Panc1 (cell line): ENCODE measurements around the gene KMT5B. TPM values are rescaled to one million over a fixed set of nuclear protein-coding genes. Genes with fewer than 3 reads are reported as not detected.

ENCODE experiments used
- ATAC-seq: fragments of 200-7000 bp; cut with Tn5 transposase; 2 replicates; pipeline ENCODE4 v1.9.1; 2020; ENCODE audit warnings: mild to moderate bottlenecking, moderate library complexity
- BruUV-seq: library from RNA; stranded (reverse); fragments of 400-500 nt; replicated peaks from 2 replicates; lab custom pipeline; 2021; lab: Mats Ljungman, UMichigan
- CTCF ChIA-PET: fragments of 300-600 bp; sonication (Branson Sonifier 250); formaldehyde crosslinking; loops from one replicate; lab custom pipeline; 2022; ENCODE audit warnings: antibody characterized with exemption; lab: Charles Lee
- POLR2A ChIA-PET: fragments of 300-600 bp; sonication (Branson Sonifier 250); formaldehyde crosslinking; loops from one replicate; lab custom pipeline; 2022; ENCODE audit warnings: antibody characterized with exemption; lab: Charles Lee
- DNase-seq: peaks from one replicate; pipeline ENCODE4 v3.0.0-alpha.2; 2010; ENCODE audit warnings: low read depth, low spot score
- H3K27ac ChIP-seq: 2 replicates; pipeline ENCODE4 v1.5.1; 2011; ENCODE audit warnings: mild to moderate bottlenecking, low read length, inconsistent platforms
- H3K27me3 ChIP-seq: fragments of 200-500 bp; sonication (Bioruptor generic); 2 replicates; pipeline ENCODE4 v1.6.0; 2014; ENCODE audit warnings: low read length, inconsistent platforms; ENCODE audit not compliant: control insufficient read depth, insufficient read depth
- H3K36me3 ChIP-seq: fragments of 200-500 bp; sonication (Bioruptor generic); 2 replicates; pipeline ENCODE4 v1.5.1; 2014; ENCODE audit warnings: inconsistent platforms, mild to moderate bottlenecking, low read length, moderate library complexity; ENCODE audit not compliant: control insufficient read depth, insufficient read depth
- H3K4me1 ChIP-seq: 2 replicates; pipeline ENCODE4 v1.5.1; 2011; ENCODE audit warnings: inconsistent platforms, mild to moderate bottlenecking, low read length, moderate library complexity; ENCODE audit not compliant: control insufficient read depth, insufficient read depth
- H3K4me3 ChIP-seq, 2 experiments: 2 replicates each; pipeline ENCODE4 v1.5.1; 2011 to 2012; ENCODE audit warnings: low read depth in 2 of 2, low read length in 2 of 2, mild to moderate bottlenecking in 2 of 2, inconsistent platforms in 1 of 2, moderate library complexity in 1 of 2
- H3K9me3 ChIP-seq: fragments of 200-500 bp; sonication (Bioruptor generic); 2 replicates; pipeline ENCODE4 v1.5.1; 2014; ENCODE audit warnings: low read depth, mild to moderate bottlenecking, inconsistent platforms, low read length, moderate library complexity; ENCODE audit not compliant: control insufficient read depth, insufficient read depth
- POLR2AphosphoS5 ChIP-seq: IDR thresholded peaks from 2 replicates; pipeline ENCODE4 v1.6.1; 2012; ENCODE audit warnings: mild to moderate bottlenecking, low read depth, low read length, moderate library complexity
- SIN3A ChIP-seq: IDR thresholded peaks from 2 replicates; pipeline ENCODE4 v1.6.1; 2012; ENCODE audit warnings: low read depth, mild to moderate bottlenecking, low read length, moderate library complexity, borderline replicate concordance; ENCODE audit not compliant: insufficient read depth
- TCF7L2 ChIP-seq: IDR thresholded peaks from 2 replicates; pipeline ENCODE4 v1.6.1; 2011; ENCODE audit warnings: mild to moderate bottlenecking, low read depth, low read length, inconsistent platforms
- in situ Hi-C: cut with HindIII; loops from 2 replicates; pipeline ENCODE4 v1.10.0; 2016; ENCODE audit warnings: low sequenced_read_pairs, low pct_unique_long_range_greater_than_20kb
- intact Hi-C: fragments of 100-400 bp; cut with micrococcal nuclease; formaldehyde crosslinking; loops from one replicate; pipeline ENCODE4 v1.10.0; 2022; ENCODE audit not compliant: unreplicated experiment
- total RNA-seq: library from RNA; stranded (reverse); gene quantifications from one replicate; pipeline ENCODE4 v1.2.1, GENCODE V29; 2021; ENCODE audit not compliant: unreplicated experiment
- TF ChIP-seq, protein P1 (sequence below): fragments of 450-650 bp; IDR thresholded peaks from 2 replicates; pipeline ENCODE4 v1.5.1; 2017; ENCODE audit warnings: mild to moderate bottlenecking
- TF ChIP-seq, protein P2 (sequence below), 2 experiments: IDR thresholded peaks; 2 replicates each; pipeline ENCODE4 v1.6.1; 2011 to 2012; ENCODE audit warnings: low read depth in 2 of 2, control low read depth in 1 of 2, low read length in 1 of 2, mild to moderate bottlenecking in 1 of 2, moderate library complexity in 1 of 2; ENCODE audit not compliant: insufficient read depth in 1 of 2

KMT5B gene
- total RNA-seq, 1 experiment from 2014 or later: 48.6 TPM

DNA sequence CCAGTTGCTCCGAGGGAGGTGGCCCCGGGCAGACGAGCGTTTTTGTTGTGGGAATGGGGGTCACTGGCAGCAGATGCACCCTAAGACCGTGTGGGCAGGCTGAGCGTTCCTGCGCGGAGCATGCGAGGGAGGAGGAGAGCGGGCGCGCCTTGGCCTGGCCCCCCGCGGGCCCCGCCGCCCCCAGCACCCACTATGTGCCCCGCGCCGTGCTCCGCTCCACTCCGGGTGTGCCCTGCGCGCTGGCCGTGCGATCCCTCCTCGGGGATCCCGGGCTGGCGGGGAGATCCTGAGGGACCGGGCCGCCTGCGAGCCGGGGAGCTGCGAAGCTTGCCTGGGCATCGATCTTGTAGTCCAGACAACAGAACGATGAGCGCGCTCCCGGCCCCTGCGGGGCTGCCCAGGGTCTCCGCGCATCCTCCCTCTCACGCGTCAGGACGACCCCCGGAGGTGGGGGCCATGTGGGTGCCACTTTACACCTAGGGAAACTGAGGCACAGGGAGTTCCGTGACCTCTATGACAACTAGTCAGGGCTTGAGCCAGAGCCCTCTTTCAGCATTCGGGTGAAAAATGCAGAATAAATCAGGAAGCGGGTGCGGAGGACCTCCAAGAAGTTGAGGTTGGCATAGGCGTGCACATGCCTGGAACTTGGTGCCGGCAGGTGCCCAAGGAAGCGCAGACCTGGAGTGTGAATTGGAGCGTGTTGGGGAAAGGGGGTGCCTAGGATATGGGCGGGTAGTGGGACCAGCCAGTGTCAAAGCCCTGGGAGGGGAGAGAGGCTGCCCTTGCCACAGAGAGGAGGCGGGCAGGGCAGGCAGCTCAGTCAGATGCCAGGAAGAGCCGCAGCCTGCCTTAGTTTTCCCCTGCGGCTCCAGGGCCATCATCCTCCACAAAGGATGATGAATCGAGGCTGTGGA, 1.3 kb upstream of the KMT5B start:
- no peaks in the 10 kb centered on the region for H3K36me3 ChIP-seq
- no peaks in the 10 kb centered on the region for H3K27me3 ChIP-seq
- no peak for DNase-seq
- in situ Hi-C loops (loop anchor here (5.0 kb wide), 1 partner anchor 42 kb away; no protein-coding TSS in a partner anchor), intact Hi-C loops (loop anchor here (10.0 kb wide), 1 partner anchor 80 kb away; no protein-coding TSS in a partner anchor)
- peaks cover 36% of the 10 kb centered on the region for H3K4me1 ChIP-seq
- TF ChIP-seq SIN3A (no peak), POLR2AphosphoS5 (no peak), TCF7L2 (no peak)
- TF ChIP-seq, protein P1, sequence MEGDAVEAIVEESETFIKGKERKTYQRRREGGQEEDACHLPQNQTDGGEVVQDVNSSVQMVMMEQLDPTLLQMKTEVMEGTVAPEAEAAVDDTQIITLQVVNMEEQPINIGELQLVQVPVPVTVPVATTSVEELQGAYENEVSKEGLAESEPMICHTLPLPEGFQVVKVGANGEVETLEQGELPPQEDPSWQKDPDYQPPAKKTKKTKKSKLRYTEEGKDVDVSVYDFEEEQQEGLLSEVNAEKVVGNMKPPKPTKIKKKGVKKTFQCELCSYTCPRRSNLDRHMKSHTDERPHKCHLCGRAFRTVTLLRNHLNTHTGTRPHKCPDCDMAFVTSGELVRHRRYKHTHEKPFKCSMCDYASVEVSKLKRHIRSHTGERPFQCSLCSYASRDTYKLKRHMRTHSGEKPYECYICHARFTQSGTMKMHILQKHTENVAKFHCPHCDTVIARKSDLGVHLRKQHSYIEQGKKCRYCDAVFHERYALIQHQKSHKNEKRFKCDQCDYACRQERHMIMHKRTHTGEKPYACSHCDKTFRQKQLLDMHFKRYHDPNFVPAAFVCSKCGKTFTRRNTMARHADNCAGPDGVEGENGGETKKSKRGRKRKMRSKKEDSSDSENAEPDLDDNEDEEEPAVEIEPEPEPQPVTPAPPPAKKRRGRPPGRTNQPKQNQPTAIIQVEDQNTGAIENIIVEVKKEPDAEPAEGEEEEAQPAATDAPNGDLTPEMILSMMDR: no peak
- TF ChIP-seq, protein P2, sequence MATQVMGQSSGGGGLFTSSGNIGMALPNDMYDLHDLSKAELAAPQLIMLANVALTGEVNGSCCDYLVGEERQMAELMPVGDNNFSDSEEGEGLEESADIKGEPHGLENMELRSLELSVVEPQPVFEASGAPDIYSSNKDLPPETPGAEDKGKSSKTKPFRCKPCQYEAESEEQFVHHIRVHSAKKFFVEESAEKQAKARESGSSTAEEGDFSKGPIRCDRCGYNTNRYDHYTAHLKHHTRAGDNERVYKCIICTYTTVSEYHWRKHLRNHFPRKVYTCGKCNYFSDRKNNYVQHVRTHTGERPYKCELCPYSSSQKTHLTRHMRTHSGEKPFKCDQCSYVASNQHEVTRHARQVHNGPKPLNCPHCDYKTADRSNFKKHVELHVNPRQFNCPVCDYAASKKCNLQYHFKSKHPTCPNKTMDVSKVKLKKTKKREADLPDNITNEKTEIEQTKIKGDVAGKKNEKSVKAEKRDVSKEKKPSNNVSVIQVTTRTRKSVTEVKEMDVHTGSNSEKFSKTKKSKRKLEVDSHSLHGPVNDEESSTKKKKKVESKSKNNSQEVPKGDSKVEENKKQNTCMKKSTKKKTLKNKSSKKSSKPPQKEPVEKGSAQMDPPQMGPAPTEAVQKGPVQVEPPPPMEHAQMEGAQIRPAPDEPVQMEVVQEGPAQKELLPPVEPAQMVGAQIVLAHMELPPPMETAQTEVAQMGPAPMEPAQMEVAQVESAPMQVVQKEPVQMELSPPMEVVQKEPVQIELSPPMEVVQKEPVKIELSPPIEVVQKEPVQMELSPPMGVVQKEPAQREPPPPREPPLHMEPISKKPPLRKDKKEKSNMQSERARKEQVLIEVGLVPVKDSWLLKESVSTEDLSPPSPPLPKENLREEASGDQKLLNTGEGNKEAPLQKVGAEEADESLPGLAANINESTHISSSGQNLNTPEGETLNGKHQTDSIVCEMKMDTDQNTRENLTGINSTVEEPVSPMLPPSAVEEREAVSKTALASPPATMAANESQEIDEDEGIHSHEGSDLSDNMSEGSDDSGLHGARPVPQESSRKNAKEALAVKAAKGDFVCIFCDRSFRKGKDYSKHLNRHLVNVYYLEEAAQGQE (IDR thresholded peaks at IDR 0.05; ENCODE audit: insufficient read depth in 1 of 2, low read depth in 2 of 2, low read length in 1 of 2): no peak
- no peaks in the 10 kb centered on the region for H3K9me3 ChIP-seq
- peak overlapping the region; percentile 73 to 84 for H3K4me3 ChIP-seq
- peak overlapping the region; percentile 94 for H3K27ac ChIP-seq
- BruUV-seq: TSS peak; percentile 80
- CTCF ChIA-PET: no interaction called here
- peak; percentile 9 for ATAC-seq
- POLR2A ChIA-PET: no interaction called here

DNA sequence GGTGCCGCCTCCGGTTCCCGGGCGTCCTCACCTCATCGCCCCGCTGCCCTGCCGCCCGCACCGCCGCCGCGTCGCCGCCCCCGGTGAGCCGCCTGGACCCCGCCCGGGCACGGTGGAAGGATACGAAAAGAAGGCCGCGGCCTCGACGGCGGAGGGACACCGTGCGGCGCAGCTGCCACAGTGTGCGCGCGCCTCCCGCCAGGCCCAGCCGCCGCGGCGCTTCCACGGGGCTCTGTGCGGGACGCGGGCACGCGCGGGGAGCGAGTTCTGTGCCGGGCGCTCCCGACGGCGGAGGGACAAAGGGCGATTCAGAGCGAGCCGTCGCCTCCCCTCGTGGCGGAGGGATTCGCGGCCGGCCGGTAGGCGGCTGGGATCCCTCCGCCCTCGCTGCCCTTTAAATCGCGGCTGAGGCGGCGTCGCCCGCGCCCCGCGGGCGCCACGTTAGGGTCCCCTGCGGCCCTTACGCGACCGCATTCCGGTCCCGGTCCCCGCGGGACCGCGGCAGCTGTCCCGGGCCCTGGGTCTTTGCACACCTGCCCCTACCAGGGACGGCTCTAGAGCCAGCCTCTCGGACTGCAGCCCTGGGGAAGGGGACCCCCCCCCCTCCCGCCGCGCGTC, 568 bp upstream of the KMT5B start:
- ChIA-PET CTCF (no interaction called here), POLR2A (no interaction called here)
- DNase-seq (no peak), ATAC-seq (peak; percentile 67)
- H3K36me3 ChIP-seq: no peaks in the 10 kb centered on the region
- BruUV-seq: no TSS peak
- peak overlapping the region; percentile 94 for H3K27ac ChIP-seq
- H3K9me3 ChIP-seq: no peaks in the 10 kb centered on the region
- H3K27me3 ChIP-seq: no peaks in the 10 kb centered on the region
- in situ Hi-C loops (loop anchor here (5.0 kb wide), 1 partner anchor 41 kb away; no protein-coding TSS in a partner anchor), intact Hi-C loops (loop anchor here (10.0 kb wide), 1 partner anchor 81 kb away; no protein-coding TSS in a partner anchor)
- H3K4me3 ChIP-seq: peak overlapping the region; percentile 73 to 84
- peaks cover 43% of the 10 kb centered on the region for H3K4me1 ChIP-seq
- TF ChIP-seq, protein P2 (IDR thresholded peaks at IDR 0.05; ENCODE audit: insufficient read depth in 1 of 2, low read depth in 2 of 2, low read length in 1 of 2): 0 out of 4 replicates have a peak, but pooled peaks of 1 of the 2 experiments have one; percentile 56
- TF ChIP-seq, protein P1: no peak
- peak; percentile 93 for TF ChIP-seq POLR2AphosphoS5
- peak; percentile 78; the same call in 1 of the 2 replicates for TF ChIP-seq TCF7L2
- peak; percentile 98 for TF ChIP-seq SIN3A
